Nephron progenitor cell (in vitro differentiated cells): ENCODE results near the gene CTSC.

ENCODE experiments used
- DNase-seq: peaks from one replicate; pipeline ENCODE4 v3.0.0; 2021
- H3K27ac Mint-ChIP-seq: 2 replicates; pipeline ENCODE4 v1.8.0; 2021; ENCODE audit warnings: mild to moderate bottlenecking, moderate library complexity, mixed read lengths
- H3K27me3 Mint-ChIP-seq: 2 replicates; pipeline ENCODE4 v1.8.0; 2021; ENCODE audit warnings: mild to moderate bottlenecking, low read depth, mixed read lengths; ENCODE audit not compliant: poor library complexity
- H3K36me3 Mint-ChIP-seq: 2 replicates; pipeline ENCODE4 v1.8.0; 2021; ENCODE audit warnings: low read depth, mixed read lengths
- H3K4me1 Mint-ChIP-seq: 2 replicates; pipeline ENCODE4 v1.8.0; 2021; ENCODE audit warnings: mixed read lengths
- H3K4me3 Mint-ChIP-seq: 2 replicates; pipeline ENCODE4 v1.8.0; 2021; ENCODE audit warnings: mild to moderate bottlenecking, moderate library complexity, mixed read lengths
- H3K9me3 Mint-ChIP-seq: 2 replicates; pipeline ENCODE4 v1.8.0; 2021; ENCODE audit warnings: mild to moderate bottlenecking, moderate library complexity, mixed read lengths
- CTCF ChIP-seq: fragments of 200-600 bp; sonication (generic); IDR thresholded peaks from 2 replicates; pipeline ENCODE4 v1.5.0; 2021; ENCODE audit warnings: antibody characterized with exemption

Gene CTSC

GRCh38 chr11:88348870-88349269 lies 11.3 kb upstream of the CTSC start:
- no peaks in the 10 kb centered on the region for H3K9me3 Mint-ChIP-seq
- peaks cover 4% of the 10 kb centered on the region for H3K36me3 Mint-ChIP-seq
- H3K4me1 Mint-ChIP-seq, result no peaks in the 10 kb centered on the region
- DNase-seq, result no peak
- peaks cover 4% of the 10 kb centered on the region for H3K27me3 Mint-ChIP-seq
- H3K4me3 Mint-ChIP-seq, result no peak overlapping the region
- H3K27ac Mint-ChIP-seq, result no peak overlapping the region
- TF ChIP-seq CTCF, result no peak

GRCh38 chr11:88345949-88346348 lies 8.4 kb upstream of the CTSC start:
- no peak for DNase-seq
- Mint-ChIP-seq H3K9me3 (no peaks in the 10 kb centered on the region), H3K4me3 (no peak overlapping the region), H3K27me3 (peaks cover 4% of the 10 kb centered on the region), H3K27ac (no peak overlapping the region), H3K36me3 (peaks cover 4% of the 10 kb centered on the region), H3K4me1 (no peaks in the 10 kb centered on the region)
- TF ChIP-seq CTCF, result no peak

- TF ChIP-seq CTCF, result no peak
- Mint-ChIP-seq H3K36me3 (peaks cover 4% of the 10 kb centered on the region), H3K4me1 (no peaks in the 10 kb centered on the region), H3K9me3 (no peaks in the 10 kb centered on the region), H3K27ac (no peak overlapping the region), H3K4me3 (no peak overlapping the region), H3K27me3 (peaks cover 4% of the 10 kb centered on the region)
- no peak for DNase-seq
Observed at GRCh38 chr11:88345408-88345807, 7.9 kb upstream of the CTSC start.

- TF ChIP-seq CTCF, result no peak
- H3K4me3 Mint-ChIP-seq, result no peak overlapping the region
- peaks cover 4% of the 10 kb centered on the region for H3K36me3 Mint-ChIP-seq
- DNase-seq, result no peak
- peaks cover 3% of the 10 kb centered on the region for H3K4me1 Mint-ChIP-seq
- no peaks in the 10 kb centered on the region for H3K9me3 Mint-ChIP-seq
- peaks cover 4% of the 10 kb centered on the region for H3K27me3 Mint-ChIP-seq
- H3K27ac Mint-ChIP-seq, result no peak overlapping the region
Observed at GRCh38 chr11:88344869-88345268, 7.3 kb upstream of the CTSC start.

- Mint-ChIP-seq H3K27ac (no peak overlapping the region), H3K27me3 (peaks cover 3% of the 10 kb centered on the region), H3K4me1 (peaks cover 21% of the 10 kb centered on the region), H3K4me3 (no peak overlapping the region), H3K36me3 (no peaks in the 10 kb centered on the region), H3K9me3 (no peaks in the 10 kb centered on the region)
- peak; percentile 12 for TF ChIP-seq CTCF
- DNase-seq, result peak; percentile 16
Observed at GRCh38 chr11:88341522-88342251, 4.2 kb upstream of the CTSC start.

GRCh38 chr11:88340366-88340935 lies 2.9 kb upstream of the CTSC start:
- no peak for TF ChIP-seq CTCF
- H3K36me3 Mint-ChIP-seq, result peaks cover 3% of the 10 kb centered on the region
- H3K4me3 Mint-ChIP-seq, result no peak overlapping the region
- H3K9me3 Mint-ChIP-seq, result no peaks in the 10 kb centered on the region
- peaks cover 3% of the 10 kb centered on the region for H3K27me3 Mint-ChIP-seq
- H3K4me1 Mint-ChIP-seq, result peaks cover 26% of the 10 kb centered on the region
- H3K27ac Mint-ChIP-seq, result no peak overlapping the region
- no peak for DNase-seq
